ENCODE data around the gene HK2. TPM values are rescaled to one million over a fixed set of nuclear protein-coding genes. Genes with fewer than 3 reads are reported as not detected.

Gene HK2
- total RNA-seq: 1.2 and 2.3 TPM in 2 replicates

GRCh38 chr2:74833418-74834233, at the start of gene HK2:
HK2 (plus strand) TSS chr2:74834127; CDS start chr2:74834581, 454 bp downstream.

Other genes with a start within 250 kb of the HK2 start
- gene M1AP, start 185.8 kb upstream of the HK2 start, total RNA-seq: not detected in 2 replicates
- gene SEMA4F, start 179.9 kb upstream of the HK2 start, total RNA-seq: 4.0 and 9.7 TPM in 2 replicates
- gene POLE4, start 124.5 kb downstream of the HK2 start, total RNA-seq: 30.0 and 30.8 TPM in 2 replicates

Data from myometrial cell (primary cell).